Measurements from ENCODE around the gene USE1. TPM values are rescaled to one million over a fixed set of nuclear protein-coding genes. Genes with fewer than 3 reads are reported as not detected.

Gene USE1
- total RNA-seq, 4 donors from 2014 or later, result 11.3 to 24.0 (median 17.9) TPM

DNA sequence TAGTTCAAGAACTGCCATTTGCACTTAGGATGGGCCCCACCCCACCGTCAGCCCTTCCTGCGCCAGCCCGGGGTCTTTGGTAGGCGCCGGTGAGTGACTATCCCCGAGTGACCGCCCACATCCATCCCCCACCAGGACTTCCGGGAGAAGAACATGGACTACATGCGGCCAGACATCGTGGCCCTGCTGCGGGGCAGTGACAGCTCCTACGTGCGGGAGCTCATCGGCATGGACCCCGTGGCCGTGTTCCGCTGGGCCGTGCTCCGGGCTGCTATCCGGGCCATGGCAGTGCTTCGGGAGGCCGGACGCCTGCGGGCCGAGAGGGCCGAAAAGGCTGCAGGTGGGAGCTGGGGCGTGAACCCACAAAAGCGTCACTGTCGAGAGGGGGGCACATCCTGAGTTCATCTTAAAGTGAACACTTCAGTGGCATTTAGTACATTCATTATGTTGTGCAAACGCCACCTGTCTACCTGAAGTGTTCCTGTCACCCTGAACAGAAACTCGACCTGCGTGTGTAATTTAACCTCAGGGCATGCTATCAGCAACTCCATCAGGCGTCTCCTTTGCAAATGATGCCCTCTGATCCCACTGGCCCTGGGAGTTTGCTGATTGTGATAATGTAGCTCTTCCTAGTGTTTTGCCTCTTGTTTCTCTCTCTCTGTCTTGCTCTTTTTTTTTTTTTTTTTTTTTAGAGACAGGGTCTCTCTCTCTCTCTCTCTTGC lies 42.4 kb upstream of the USE1 start:
- TF ChIP-seq EP300 (IDR thresholded peaks at IDR 0.05), result no peak
- TF ChIP-seq POLR2A (IDR thresholded peaks at IDR 0.05), result no peak
- TF ChIP-seq CTCF (IDR thresholded peaks at IDR 0.05), result no peak
- no peak for TF ChIP-seq POLR2AphosphoS5 (IDR thresholded peaks at IDR 0.05)
- Histone ChIP-seq H3K27ac (no peak overlapping the region), H3K9me3 (no peaks in the 10 kb centered on the region), H3K4me1 (no peaks in the 10 kb centered on the region), H3K27me3 (no peaks in the 10 kb centered on the region), H3K36me3 (peaks cover 0 to 100% of the 10 kb centered on the region in 2 donors), H3K4me3 (no peak overlapping the region)
- WGBS, 2 donors (ENCODE audit: low coverage in 1 of 2), result 79 to 86% methylated on average over 5 to 15 of the region's 33 CpGs
- ATAC-seq, result no peak

- WGBS, 2 donors (ENCODE audit: low coverage in 1 of 2), result 80 to 93% methylated on average over 3 to 5 of the region's 10 CpGs
- H3K4me3 ChIP-seq, result no peak overlapping the region
- ATAC-seq, result no peak
- no peak overlapping the region for H3K27ac ChIP-seq
- no peaks in the 10 kb centered on the region for H3K9me3 ChIP-seq
- no peaks in the 10 kb centered on the region for H3K4me1 ChIP-seq
- H3K36me3 ChIP-seq, result peaks cover 0 to 100% of the 10 kb centered on the region in 2 donors
- TF ChIP-seq POLR2AphosphoS5 (IDR thresholded peaks at IDR 0.05), result no peak
- TF ChIP-seq POLR2A (IDR thresholded peaks at IDR 0.05), result no peak
- no peak for TF ChIP-seq CTCF (IDR thresholded peaks at IDR 0.05)
- no peak for TF ChIP-seq EP300 (IDR thresholded peaks at IDR 0.05)
- H3K27me3 ChIP-seq, result no peaks in the 10 kb centered on the region
These were observed 36.9 kb upstream of the USE1 start for GRCh38 chr19:17178291-17178690.

DNA sequence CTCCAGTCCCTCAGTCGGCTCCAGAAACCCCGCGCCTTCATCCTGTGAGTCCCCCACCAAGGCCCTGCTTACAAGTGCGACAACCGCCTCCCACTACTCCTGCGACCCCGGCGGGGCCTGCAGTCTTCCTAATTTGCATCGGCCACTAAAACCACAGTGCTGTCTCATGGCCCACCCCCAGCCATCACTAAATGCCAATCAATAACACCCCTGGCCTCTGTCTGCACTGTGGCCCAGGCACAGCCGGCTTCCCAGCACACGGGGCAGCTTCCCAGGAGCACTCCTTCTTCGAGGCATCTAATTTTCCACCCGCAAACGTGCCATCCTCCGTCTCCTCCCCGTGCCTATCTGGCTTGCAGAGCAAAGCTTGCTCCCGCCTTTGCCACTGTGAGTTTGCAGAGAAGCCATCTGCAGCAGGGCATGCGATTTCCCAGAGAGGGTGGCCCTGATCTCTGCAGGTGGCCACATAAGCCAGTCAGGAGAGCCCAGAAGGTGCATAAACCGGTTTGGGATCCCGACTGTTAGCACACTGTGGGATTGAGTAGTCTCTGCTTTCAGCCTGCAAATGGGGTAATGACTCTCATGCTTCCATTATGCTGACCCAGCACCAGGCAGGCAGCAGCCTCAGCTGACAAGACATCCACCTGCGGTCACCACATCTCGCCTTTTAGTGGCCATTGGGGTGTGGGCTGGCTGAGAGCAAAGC lies 34.0 kb upstream of the USE1 start:
- no peak for TF ChIP-seq POLR2A (IDR thresholded peaks at IDR 0.05)

DNA sequence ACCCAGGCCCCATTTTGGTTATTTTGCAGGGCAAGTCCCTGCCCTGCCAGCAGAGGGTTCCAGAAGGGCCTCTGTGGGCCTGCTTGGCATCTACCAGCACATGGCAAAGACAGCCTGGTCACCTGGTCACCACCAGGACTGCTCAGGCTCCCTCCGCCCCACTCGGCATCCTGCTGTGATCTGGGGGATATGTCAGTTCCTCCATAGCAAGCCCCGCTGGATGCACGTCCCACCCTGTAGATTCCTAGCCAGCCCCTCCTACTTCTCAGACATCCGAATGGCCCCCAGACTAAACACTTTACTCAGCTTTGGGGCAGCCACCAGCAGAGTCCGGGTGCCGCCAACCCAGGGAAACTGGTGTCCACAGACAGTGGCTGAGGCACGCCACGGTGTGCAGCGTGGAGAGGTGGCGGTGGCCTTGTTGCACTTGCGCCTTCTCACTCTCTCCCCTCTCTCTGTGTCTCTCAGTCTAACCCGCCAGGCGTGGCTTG lies 31.8 kb upstream of the USE1 start:
- Histone ChIP-seq H3K36me3 (peaks cover 0 to 100% of the 10 kb centered on the region in 2 donors), H3K27me3 (no peaks in the 10 kb centered on the region), H3K9me3 (no peaks in the 10 kb centered on the region), H3K4me3 (no peak overlapping the region), H3K27ac (no peak overlapping the region), H3K4me1 (no peaks in the 10 kb centered on the region)
- 85 to 100% methylated on average over 2 to 5 of the region's 14 CpGs for WGBS, 2 donors (ENCODE audit: low coverage in 1 of 2)
- ATAC-seq, result no peak
- TF ChIP-seq CTCF (IDR thresholded peaks at IDR 0.05) (no peak), EP300 (IDR thresholded peaks at IDR 0.05) (no peak), POLR2AphosphoS5 (IDR thresholded peaks at IDR 0.05) (no peak), POLR2A (IDR thresholded peaks at IDR 0.05) (no peak)

More for the DNA sequence above, 34.0 kb upstream of the USE1 start:
- H3K27me3 ChIP-seq, result no peaks in the 10 kb centered on the region
- 43 to 53% methylated on average over 6 to 8 of the region's 22 CpGs for WGBS, 2 donors (ENCODE audit: low coverage in 1 of 2)
- no peaks in the 10 kb centered on the region for H3K9me3 ChIP-seq
- H3K36me3 ChIP-seq, result peaks cover 0 to 100% of the 10 kb centered on the region in 2 donors
- no peak for ATAC-seq
- H3K4me3 ChIP-seq, result no peak overlapping the region
- no peaks in the 10 kb centered on the region for H3K4me1 ChIP-seq
- H3K27ac ChIP-seq, result no peak overlapping the region

DNA sequence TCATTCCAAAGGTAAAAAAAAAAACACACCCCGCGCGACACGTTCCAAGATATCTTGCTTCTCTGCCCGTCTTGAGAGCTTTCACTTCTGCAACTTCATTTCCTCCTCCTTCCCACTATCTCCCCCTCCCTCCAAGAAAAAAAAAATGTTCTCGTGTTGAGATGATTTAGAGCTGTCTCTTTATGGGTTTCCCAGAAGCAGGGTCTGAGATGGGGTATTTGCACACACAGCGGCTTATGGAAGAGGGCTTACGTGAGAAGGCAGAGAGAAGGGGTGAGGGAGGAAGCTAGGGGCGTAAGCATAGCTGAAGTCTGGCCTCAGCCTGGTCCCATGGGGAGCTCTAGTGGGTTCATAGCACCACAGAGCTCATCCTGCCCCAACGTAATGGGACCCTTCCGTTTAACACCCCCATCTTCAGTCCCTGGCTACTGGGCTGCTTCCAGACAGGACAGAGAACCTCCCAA lies 31.3 kb upstream of the USE1 start:
- H3K27ac ChIP-seq, result no peak overlapping the region
- no peak overlapping the region for H3K4me3 ChIP-seq
- no peaks in the 10 kb centered on the region for H3K27me3 ChIP-seq
- H3K4me1 ChIP-seq, result no peaks in the 10 kb centered on the region
- 71 to 86% methylated on average over 7 to 8 of the region's 11 CpGs for WGBS, 2 donors (ENCODE audit: low coverage in 1 of 2)
- TF ChIP-seq CTCF (IDR thresholded peaks at IDR 0.05), result no peak
- no peak for TF ChIP-seq EP300 (IDR thresholded peaks at IDR 0.05)
- no peak for TF ChIP-seq POLR2AphosphoS5 (IDR thresholded peaks at IDR 0.05)
- TF ChIP-seq POLR2A (IDR thresholded peaks at IDR 0.05), result no peak
- H3K36me3 ChIP-seq, result peaks cover 0 to 100% of the 10 kb centered on the region in 2 donors
- H3K9me3 ChIP-seq, result no peaks in the 10 kb centered on the region
- ATAC-seq, result no peak
